A673 (cell line): ENCODE results near the gene ACIN1. TPM values are rescaled to one million over a fixed set of nuclear protein-coding genes. Genes with fewer than 3 reads are reported as not detected.

Experiments
- BruUV-seq: library from RNA; stranded (reverse); fragments of 400-500 nt; replicated peaks from 2 replicates; lab custom pipeline; 2021; lab: Mats Ljungman, UMichigan
- CTCF ChIA-PET: fragments of 300-600 bp; sonication (Branson Sonifier 250); formaldehyde crosslinking; loops from one replicate; lab custom pipeline; 2022; ENCODE audit warnings: antibody characterized with exemption; lab: Charles Lee
- POLR2A ChIA-PET: fragments of 300-600 bp; sonication (Branson Sonifier 250); formaldehyde crosslinking; loops from one replicate; lab custom pipeline; 2022; ENCODE audit warnings: antibody characterized with exemption; ENCODE audit not compliant: low non-redundant PET; lab: Charles Lee
- DNase-seq: peaks from one replicate; pipeline ENCODE4 v3.0.0-alpha.2; 2015; ENCODE audit warnings: low spot score
- H3K27ac ChIP-seq: fragments of 200-600 bp; sonication (generic); 2 replicates; pipeline ENCODE4 v1.5.1; 2016; ENCODE audit warnings: mixed run types, low read depth, mild to moderate bottlenecking, mixed read lengths, antibody characterized with exemption, low read length; ENCODE audit not compliant: poor library complexity, severe bottlenecking
- H3K27me3 ChIP-seq: fragments of 200-600 bp; sonication (generic); replicated peaks from 2 replicates; pipeline ENCODE4 v1.6.1; 2017; ENCODE audit warnings: mixed run types, low read depth, mild to moderate bottlenecking, mixed read lengths, antibody characterized with exemption, low read length; ENCODE audit not compliant: insufficient read depth, poor library complexity
- H3K36me3 ChIP-seq: fragments of 200-600 bp; sonication (generic); 2 replicates; pipeline ENCODE4 v1.6.1; 2016; ENCODE audit warnings: mixed run types, mild to moderate bottlenecking, mixed read lengths, antibody characterized with exemption, low read length; ENCODE audit not compliant: insufficient read depth, poor library complexity, severe bottlenecking
- H3K4me1 ChIP-seq: fragments of 200-600 bp; sonication (generic); 2 replicates; pipeline ENCODE4 v1.6.1; 2017; ENCODE audit warnings: mixed run types, mild to moderate bottlenecking, mixed read lengths, antibody characterized with exemption, low read length; ENCODE audit not compliant: insufficient read depth, poor library complexity, severe bottlenecking
- H3K4me3 ChIP-seq: fragments of 200-600 bp; sonication (generic); 2 replicates; pipeline ENCODE4 v1.5.1; 2016; ENCODE audit warnings: low read depth, mixed run types, mild to moderate bottlenecking, mixed read lengths, low read length; ENCODE audit not compliant: poor library complexity, severe bottlenecking
- H3K9me3 ChIP-seq: fragments of 200-600 bp; sonication (generic); 2 replicates; pipeline ENCODE4 v1.6.1; 2016; ENCODE audit warnings: mixed run types, low read depth, mild to moderate bottlenecking, mixed read lengths, antibody characterized with exemption, low read length; ENCODE audit not compliant: poor library complexity, severe bottlenecking
- CTCF ChIP-seq: fragments of 300-800, 200-600 bp; sonication (generic); conservative IDR thresholded peaks from 2 replicates; pipeline ENCODE4 v1.5.1; 2017; ENCODE audit warnings: low read depth, mild to moderate bottlenecking, antibody characterized with exemption, low read length, moderate library complexity, mixed read lengths
- EZH2 ChIP-seq: fragments of 200-600 bp; sonication (generic); IDR thresholded peaks from 2 replicates; pipeline ENCODE4 v1.6.1; 2017; ENCODE audit warnings: borderline replicate concordance, low read depth, mild to moderate bottlenecking, mixed read lengths, antibody characterized with exemption, low read length; ENCODE audit not compliant: poor library complexity, severe bottlenecking
- intact Hi-C: fragments of 100-400 bp; cut with micrococcal nuclease; formaldehyde crosslinking; loops from one replicate; pipeline ENCODE4 v1.10.0; 2022; ENCODE audit not compliant: unreplicated experiment
- total RNA-seq: library from RNA; stranded (reverse); gene quantifications from 2 replicates; pipeline ENCODE4 v1.2.3, GENCODE V29; 2021

The ACIN1 gene
- total RNA-seq, 1 experiment from 2014 or later = 339 TPM

GRCh38 chr14:23085458-23085857 lies 9.5 kb downstream of the ACIN1 start:
- intact Hi-C loops = no loop called here
- no peak overlapping the region for H3K4me3 ChIP-seq
- TF ChIP-seq EZH2 (no peak), CTCF (no peak)
- H3K9me3 ChIP-seq = no peaks in the 10 kb centered on the region
- no peak for DNase-seq
- H3K27me3 ChIP-seq = no peaks in the 10 kb centered on the region
- ChIA-PET CTCF (interaction anchor here (1.1 kb wide), 1 partner anchor 8 kb away, joined by 3 read pairs; no protein-coding TSS in a partner anchor), POLR2A (no interaction called here)
- H3K27ac ChIP-seq = no peak overlapping the region
- no TSS peak for BruUV-seq
- H3K4me1 ChIP-seq = no peaks in the 10 kb centered on the region
- H3K36me3 ChIP-seq = peaks cover 96% of the 10 kb centered on the region

- intact Hi-C loops = no loop called here
- Histone ChIP-seq H3K4me1 (no peaks in the 10 kb centered on the region), H3K27me3 (no peaks in the 10 kb centered on the region), H3K27ac (no peak overlapping the region), H3K36me3 (peaks cover 96% of the 10 kb centered on the region), H3K9me3 (no peaks in the 10 kb centered on the region), H3K4me3 (no peak overlapping the region)
- DNase-seq = no peak
- TF ChIP-seq CTCF = no peak
- no peak for TF ChIP-seq EZH2
- BruUV-seq = no TSS peak
- POLR2A ChIA-PET = interaction anchor here (0.7 kb wide), 1 partner anchor 220 kb away, joined by 3 read pairs; no protein-coding TSS in a partner anchor
- CTCF ChIA-PET = no interaction called here
These were observed 14.5 kb downstream of the ACIN1 start for GRCh38 chr14:23080474-23080873.

GRCh38 chr14:23079716-23080115 lies 15.2 kb downstream of the ACIN1 start:
- BruUV-seq = no TSS peak
- H3K4me3 ChIP-seq = no peak overlapping the region
- intact Hi-C loops = no loop called here
- H3K27me3 ChIP-seq = no peaks in the 10 kb centered on the region
- no peak overlapping the region for H3K27ac ChIP-seq
- CTCF ChIA-PET = no interaction called here
- no peaks in the 10 kb centered on the region for H3K9me3 ChIP-seq
- no peaks in the 10 kb centered on the region for H3K4me1 ChIP-seq
- DNase-seq = no peak
- TF ChIP-seq EZH2 = no peak
- no peak for TF ChIP-seq CTCF
- POLR2A ChIA-PET = no interaction called here
- H3K36me3 ChIP-seq = peaks cover 96% of the 10 kb centered on the region
